ENCODE results near the gene CHAF1A.

The CHAF1A gene

DNA sequence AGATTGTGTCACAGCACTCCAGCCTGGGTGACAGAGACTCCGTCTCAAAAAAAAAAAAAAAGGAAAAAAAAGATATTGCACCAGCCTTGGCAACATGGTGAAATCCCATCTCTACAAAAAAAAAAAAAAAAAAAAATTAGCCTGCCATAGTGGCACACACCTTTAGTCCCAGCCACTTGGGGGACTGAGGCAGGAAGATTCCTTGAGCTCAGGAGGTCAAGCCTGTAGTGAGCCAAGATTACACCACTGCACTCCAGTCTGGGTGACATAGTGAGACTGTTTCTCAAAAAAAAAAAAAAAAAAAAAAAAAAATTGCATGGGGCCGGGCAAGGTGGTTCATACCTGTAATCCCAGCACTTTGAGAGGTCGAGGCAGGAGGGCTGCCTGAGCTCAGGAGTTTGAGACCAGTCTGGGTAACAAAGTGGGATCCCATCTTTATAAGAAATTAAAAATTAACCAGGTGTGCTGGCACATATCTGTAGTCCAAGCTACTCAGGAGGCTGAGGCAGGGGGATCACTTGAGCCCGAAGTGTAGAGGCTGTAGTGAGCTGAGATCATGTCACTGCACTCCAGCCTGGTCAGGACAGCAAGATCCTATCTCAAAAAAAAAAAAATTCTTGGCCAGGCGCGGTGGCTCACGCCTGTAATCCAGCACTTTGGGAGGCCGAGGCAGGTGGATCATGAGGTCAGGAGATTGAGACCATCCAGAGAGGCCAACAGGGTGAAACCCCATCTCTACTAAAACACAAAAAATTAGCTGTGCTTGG, 62.6 kb downstream of the CHAF1A start:
- no peak for DNase-seq (ENCODE audit: low read depth, low spot score)
- H3K4me3 ChIP-seq (ENCODE audit: low read depth, low read length) = no peak overlapping the region
- POLR2A ChIA-PET = no interaction called here
- CTCF ChIA-PET = no interaction called here
- TF ChIP-seq, protein P1, sequence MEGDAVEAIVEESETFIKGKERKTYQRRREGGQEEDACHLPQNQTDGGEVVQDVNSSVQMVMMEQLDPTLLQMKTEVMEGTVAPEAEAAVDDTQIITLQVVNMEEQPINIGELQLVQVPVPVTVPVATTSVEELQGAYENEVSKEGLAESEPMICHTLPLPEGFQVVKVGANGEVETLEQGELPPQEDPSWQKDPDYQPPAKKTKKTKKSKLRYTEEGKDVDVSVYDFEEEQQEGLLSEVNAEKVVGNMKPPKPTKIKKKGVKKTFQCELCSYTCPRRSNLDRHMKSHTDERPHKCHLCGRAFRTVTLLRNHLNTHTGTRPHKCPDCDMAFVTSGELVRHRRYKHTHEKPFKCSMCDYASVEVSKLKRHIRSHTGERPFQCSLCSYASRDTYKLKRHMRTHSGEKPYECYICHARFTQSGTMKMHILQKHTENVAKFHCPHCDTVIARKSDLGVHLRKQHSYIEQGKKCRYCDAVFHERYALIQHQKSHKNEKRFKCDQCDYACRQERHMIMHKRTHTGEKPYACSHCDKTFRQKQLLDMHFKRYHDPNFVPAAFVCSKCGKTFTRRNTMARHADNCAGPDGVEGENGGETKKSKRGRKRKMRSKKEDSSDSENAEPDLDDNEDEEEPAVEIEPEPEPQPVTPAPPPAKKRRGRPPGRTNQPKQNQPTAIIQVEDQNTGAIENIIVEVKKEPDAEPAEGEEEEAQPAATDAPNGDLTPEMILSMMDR (IDR thresholded peaks at IDR 0.05; ENCODE audit: insufficient read depth, low read length, missing control alignments) = no peak

DNA sequence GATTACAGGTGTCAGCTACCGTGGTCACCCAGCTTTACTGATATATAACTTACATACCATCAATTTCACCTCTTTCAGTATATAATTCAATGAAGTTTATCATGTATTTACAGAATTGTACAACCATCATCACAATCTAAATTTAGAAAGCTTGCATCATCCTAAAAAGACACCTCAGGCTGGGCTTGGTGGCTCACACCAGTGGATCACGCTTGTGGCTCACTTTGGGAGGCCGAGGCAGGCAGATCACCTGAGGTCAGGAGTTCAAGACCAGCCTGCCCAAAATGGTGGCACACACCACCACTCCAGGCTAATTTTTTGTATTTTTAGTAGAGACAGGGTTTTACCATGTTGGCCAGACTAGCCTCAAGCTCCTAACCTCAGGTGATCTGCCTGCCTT, 65.4 kb downstream of the CHAF1A start:
- H3K4me3 ChIP-seq (ENCODE audit: low read depth, low read length) = no peak overlapping the region
- ChIA-PET CTCF (no interaction called here), POLR2A (no interaction called here)
- no peak for DNase-seq (ENCODE audit: low read depth, low spot score)
- TF ChIP-seq, protein P1 (IDR thresholded peaks at IDR 0.05; ENCODE audit: insufficient read depth, low read length, missing control alignments) = no peak

DNA sequence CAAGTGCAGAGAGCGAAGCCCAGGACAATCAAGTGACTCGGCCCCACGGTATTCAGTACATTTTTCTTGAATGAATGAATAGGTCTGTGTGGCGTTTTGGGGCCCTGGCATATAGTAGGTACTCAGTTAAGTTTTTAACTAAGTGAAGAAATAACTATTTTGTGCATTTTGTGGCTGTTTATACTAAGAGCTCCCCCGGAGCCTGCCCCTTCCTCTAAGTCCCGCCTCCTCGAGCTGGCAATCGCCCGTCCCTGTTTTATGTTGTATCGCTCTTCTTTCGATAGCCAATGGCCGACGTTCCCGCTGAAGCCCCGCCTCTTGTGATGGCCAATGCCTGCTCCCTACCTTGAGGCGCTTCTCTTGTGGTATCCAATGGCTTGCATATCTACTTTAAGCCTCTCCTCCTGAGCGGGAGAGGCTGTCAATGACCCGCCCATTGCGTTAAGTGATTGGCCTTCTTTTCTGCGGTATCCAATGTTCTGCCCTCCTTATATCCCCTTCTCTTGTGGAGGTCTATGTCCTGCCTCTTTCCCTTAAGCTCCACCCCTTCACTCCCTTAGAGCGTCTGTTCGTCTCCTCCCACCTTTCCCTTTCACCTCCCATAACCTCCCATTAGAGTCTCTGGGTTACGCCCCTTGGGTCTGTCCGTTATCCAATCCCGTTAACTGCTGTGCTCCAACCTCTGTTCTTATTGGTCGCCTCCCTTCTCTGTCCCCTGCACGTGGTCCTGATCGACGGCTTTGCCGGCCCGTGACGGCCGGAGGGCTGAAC, 69.1 kb downstream of the CHAF1A start:
- CTCF ChIA-PET = interaction anchor here (1.1 to 1.3 kb wide), 6 partner anchors 10 to 204 kb away, joined by 3 to 4 read pairs (median 4); partner anchors contain the start of gene UBXN6
- POLR2A ChIA-PET = interaction anchor here (0.7 to 1.1 kb wide), 4 partner anchors 8 to 17 kb away, joined by 3 to 9 read pairs (median 4); partner anchors contain the start of gene UBXN6
- peak; percentile 100 for DNase-seq (ENCODE audit: low read depth, low spot score)
- TF ChIP-seq, protein P1 (IDR thresholded peaks at IDR 0.05; ENCODE audit: insufficient read depth, low read length, missing control alignments) = no peak
- peak overlapping the region; percentile 62 for H3K4me3 ChIP-seq (ENCODE audit: low read depth, low read length)

DNA sequence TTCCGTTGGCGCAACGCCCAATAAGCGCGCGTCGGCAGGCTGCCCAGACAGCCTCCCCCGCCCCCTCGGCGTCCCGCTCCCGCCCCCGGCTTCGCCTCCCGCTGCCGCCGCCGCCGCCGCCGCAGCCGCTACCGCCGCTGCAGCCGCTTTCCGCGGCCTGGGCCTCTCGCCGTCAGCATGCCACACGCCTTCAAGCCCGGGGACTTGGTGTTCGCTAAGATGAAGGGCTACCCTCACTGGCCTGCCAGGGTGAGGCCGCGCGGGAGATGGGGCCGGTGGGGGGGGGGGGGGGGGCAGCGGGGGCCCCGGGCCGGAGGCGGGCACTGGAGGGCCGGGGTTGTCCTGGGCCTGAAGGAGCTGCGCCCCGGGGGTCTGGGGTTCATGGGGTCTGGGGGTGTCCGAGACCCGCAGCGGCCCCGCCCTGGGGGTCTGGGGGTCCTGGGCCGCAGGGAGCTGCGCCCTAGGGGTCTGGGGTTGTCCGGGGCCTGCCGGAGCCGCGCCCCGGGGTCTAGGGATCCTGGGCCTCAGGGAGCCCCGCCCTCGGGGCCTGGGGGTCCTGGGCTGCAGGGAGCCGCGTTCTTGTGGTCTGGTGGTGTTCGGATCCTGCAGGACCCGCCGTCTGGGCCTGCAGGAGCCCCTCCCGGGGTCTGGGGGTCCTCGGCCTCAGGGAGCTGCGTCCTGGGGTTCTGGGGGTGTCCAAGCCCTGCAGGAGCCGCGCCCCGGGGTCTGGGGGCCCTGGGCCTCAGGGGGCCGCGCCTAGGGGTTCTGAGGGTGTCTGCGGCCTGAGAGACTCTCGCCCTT, 69.9 kb downstream of the CHAF1A start, which contains the start of gene HDGFL2:
Gene HDGFL2, plus strand, starts transcription at position 124 of the 801 bp plus-strand sequence. Its CDS starts 54 bp downstream, at position 178.
- no peak for DNase-seq (ENCODE audit: low read depth, low spot score)
- TF ChIP-seq, protein P1 (IDR thresholded peaks at IDR 0.05; ENCODE audit: insufficient read depth, low read length, missing control alignments) = no peak
- peak within 1 kb of the TSS; percentile 77 for H3K4me3 ChIP-seq (ENCODE audit: low read depth, low read length)
- CTCF ChIA-PET = interaction anchor here (1.0 to 1.3 kb wide), 2 partner anchors 164 kb away, joined by 4 read pairs; no protein-coding TSS in a partner anchor
- POLR2A ChIA-PET = interaction anchor here (1.1 kb wide), 2 partner anchors 15 to 18 kb away, joined by 3 to 9 read pairs; partner anchors contain the start of gene UBXN6

DNA sequence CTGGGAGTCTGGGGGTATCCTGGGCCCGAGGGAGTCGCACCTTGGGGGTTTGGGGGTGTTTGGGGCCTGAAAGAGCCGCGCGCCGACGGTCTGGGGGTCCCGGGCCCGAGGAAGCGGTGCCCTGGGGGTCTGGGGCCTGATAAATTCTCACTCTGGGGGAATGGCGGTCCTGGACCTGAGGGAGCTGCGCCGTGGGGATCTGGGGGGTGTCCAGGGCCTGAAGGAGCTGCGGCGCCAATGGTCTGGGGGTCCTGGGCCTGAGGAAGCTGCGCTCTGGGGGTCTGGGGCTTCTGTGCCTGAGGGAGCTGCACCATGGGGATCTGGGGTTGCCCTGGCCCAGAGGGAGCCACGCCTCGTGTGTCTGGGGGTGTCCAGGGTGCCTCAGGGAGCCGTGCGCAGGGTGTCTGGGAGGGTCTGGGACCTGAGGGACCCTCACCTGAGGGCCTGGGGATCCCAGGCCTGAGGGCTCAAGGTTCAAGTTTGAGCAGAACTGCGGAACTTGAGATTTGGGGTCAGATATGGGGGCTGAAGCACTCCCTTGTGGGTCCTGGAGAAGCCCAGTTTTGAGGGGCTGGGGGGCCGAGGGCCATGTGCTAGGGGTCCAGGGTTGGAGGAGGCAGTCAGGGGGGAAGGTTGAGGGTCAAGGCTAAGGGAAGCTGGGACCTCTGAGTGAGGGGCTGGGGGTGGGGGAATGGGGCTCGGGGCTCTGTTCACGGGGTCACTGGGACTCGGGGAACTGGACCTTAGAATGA, 70.7 kb downstream of the CHAF1A start:
- DNase-seq (ENCODE audit: low read depth, low spot score) = no peak
- CTCF ChIA-PET = interaction anchor here (1.0 kb wide), 1 partner anchor 163 kb away, joined by 4 read pairs; no protein-coding TSS in a partner anchor
- H3K4me3 ChIP-seq (ENCODE audit: low read depth, low read length) = peak overlapping the region; percentile 77
- POLR2A ChIA-PET = interaction anchor here (1.2 kb wide), 1 partner anchor 17 kb away, joined by 4 read pairs; no protein-coding TSS in a partner anchor
- TF ChIP-seq, protein P1 (IDR thresholded peaks at IDR 0.05; ENCODE audit: insufficient read depth, low read length, missing control alignments) = no peak
